ENCODE data around the gene HYAL1.
A peak's percentile ranks its signal among the peaks of the same experiment; 100 is the strongest.

HYAL1 gene

GRCh38 chr3:50293079-50293801 is 10.1 kb downstream of the HYAL1 start:
- no peak for TF ChIP-seq CTCF (IDR thresholded peaks at IDR 0.05; ENCODE audit: low read length, missing control alignments)
- no peak for DNase-seq (ENCODE audit: low read depth)
- no peak overlapping the region for H3K4me3 ChIP-seq (replicated peaks; ENCODE audit: low read depth, low read length)

- peak within 1 kb of the TSS; percentile 70 for H3K4me3 ChIP-seq (replicated peaks; ENCODE audit: low read depth, low read length)
- TF ChIP-seq CTCF (IDR thresholded peaks at IDR 0.05; ENCODE audit: low read length, missing control alignments): no peak
- DNase-seq (ENCODE audit: low read depth): peak; percentile 98
These were observed 11.0 kb downstream of the HYAL1 start, which contains the start of gene IFRD2 for GRCh38 chr3:50292159-50293078. Gene IFRD2, minus strand, starts transcription at chr3:50292429. Its CDS starts 155 bp downstream, at chr3:50292274.

GRCh38 chr3:50290161-50290641 is 13.2 kb downstream of the HYAL1 start:
- no peak for TF ChIP-seq CTCF (IDR thresholded peaks at IDR 0.05; ENCODE audit: low read length, missing control alignments)
- no peak overlapping the region for H3K4me3 ChIP-seq (replicated peaks; ENCODE audit: low read depth, low read length)
- no peak for DNase-seq (ENCODE audit: low read depth)

- DNase-seq (ENCODE audit: low read depth): no peak
- H3K4me3 ChIP-seq (replicated peaks; ENCODE audit: low read depth, low read length): no peak overlapping the region
- TF ChIP-seq CTCF (IDR thresholded peaks at IDR 0.05; ENCODE audit: low read length, missing control alignments): no peak
These were observed 14.2 kb downstream of the HYAL1 start for GRCh38 chr3:50289130-50289529.

- DNase-seq (ENCODE audit: low read depth): no peak
- no peak for TF ChIP-seq CTCF (IDR thresholded peaks at IDR 0.05; ENCODE audit: low read length, missing control alignments)
- H3K4me3 ChIP-seq (replicated peaks; ENCODE audit: low read depth, low read length): no peak overlapping the region
These were observed 14.9 kb downstream of the HYAL1 start for GRCh38 chr3:50288387-50289007.

- TF ChIP-seq CTCF (IDR thresholded peaks at IDR 0.05; ENCODE audit: low read length, missing control alignments): no peak
- H3K4me3 ChIP-seq (replicated peaks; ENCODE audit: low read depth, low read length): no peak overlapping the region
- no peak for DNase-seq (ENCODE audit: low read depth)
These were observed 16.1 kb downstream of the HYAL1 start for GRCh38 chr3:50287262-50287661.

Measured in fibroblast of pulmonary artery (primary cell).